ENCODE measurements around the gene POLR2A.
"Not testable (repeated sequence)": the region's sequence is repeated elsewhere in the genome, so short reads cannot be mapped to it uniquely, and the experiment has no call there.

Gene POLR2A

DNA sequence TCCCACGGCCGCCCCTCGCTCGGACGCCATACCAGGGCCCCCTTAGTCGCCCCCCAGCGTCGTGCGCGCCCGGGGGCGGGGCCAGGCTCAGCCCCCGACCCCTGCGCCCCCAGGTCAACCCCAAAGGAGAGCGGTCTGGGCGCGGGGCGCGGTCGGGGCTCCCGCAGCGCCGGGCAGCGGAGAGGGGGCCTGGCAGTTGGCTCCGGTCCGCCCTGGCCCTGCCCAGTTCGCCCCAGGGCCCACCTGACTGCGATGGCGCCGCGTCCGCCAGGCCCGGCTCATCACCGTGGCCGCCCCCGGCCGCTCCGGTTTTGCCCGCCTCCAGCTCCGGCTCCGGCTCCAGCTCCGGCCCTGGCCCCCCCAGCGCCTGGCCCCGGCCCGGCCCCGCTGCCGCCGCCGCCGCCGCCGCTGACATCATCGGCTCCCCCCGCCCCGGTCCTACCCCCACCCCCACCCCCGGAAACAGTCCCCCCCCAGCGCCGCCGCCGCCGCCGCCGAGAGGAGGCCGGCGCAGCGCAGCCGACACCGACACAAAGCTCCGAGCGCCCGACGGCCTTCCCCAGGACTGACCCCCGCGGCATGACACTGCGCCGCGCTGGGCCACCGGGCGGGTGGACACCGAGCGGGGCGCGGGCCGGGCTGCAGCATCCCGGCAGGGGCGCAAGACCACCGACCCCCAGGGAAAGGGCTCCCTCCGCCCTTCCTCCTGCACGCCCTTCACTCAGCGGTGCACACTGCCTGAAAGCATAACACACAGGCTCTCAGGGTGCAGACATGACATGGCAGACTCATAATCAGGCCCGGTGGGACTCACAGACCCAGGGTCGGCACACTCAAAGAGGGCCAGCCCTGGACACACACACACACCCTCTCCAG lies 4.7 kb upstream of the POLR2A start, which contains the start of gene ZBTB4:
Gene ZBTB4 (minus strand): TSS at position 419 of the 876 bp plus-strand sequence. CDS start 12,830 bp downstream, outside the sequence.
- DNase-seq, result peak; percentile 73

GRCh38 chr17:7480089-7480384 lies 4.1 kb upstream of the POLR2A start:
- no peak for DNase-seq

DNA sequence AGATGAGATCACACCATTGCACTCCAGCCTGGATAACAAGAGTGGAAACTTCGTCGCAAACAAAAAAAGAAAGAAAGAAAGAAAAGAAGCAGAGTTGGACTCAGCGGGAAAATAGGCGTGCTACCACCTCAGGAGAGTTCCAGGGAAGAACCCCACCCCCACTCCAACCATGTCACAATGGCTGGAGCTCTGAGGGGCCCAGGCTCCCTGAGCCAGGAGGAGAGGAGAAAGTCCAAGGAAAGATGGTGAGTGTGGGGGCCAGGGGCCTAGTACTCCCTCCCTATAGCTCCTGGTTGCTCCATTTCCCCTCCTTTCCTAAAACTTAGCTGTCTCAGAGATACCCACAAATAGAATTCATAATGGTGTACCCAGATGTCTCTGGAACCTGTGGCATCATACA lies 2.9 kb upstream of the POLR2A start, which contains the start of gene SLC35G6:
Gene SLC35G6 (plus strand): TSS at position 172 of the 400 bp plus-strand sequence. CDS start 71 bp downstream, at position 243.
- DNase-seq, result not testable (repeated sequence)

DNA sequence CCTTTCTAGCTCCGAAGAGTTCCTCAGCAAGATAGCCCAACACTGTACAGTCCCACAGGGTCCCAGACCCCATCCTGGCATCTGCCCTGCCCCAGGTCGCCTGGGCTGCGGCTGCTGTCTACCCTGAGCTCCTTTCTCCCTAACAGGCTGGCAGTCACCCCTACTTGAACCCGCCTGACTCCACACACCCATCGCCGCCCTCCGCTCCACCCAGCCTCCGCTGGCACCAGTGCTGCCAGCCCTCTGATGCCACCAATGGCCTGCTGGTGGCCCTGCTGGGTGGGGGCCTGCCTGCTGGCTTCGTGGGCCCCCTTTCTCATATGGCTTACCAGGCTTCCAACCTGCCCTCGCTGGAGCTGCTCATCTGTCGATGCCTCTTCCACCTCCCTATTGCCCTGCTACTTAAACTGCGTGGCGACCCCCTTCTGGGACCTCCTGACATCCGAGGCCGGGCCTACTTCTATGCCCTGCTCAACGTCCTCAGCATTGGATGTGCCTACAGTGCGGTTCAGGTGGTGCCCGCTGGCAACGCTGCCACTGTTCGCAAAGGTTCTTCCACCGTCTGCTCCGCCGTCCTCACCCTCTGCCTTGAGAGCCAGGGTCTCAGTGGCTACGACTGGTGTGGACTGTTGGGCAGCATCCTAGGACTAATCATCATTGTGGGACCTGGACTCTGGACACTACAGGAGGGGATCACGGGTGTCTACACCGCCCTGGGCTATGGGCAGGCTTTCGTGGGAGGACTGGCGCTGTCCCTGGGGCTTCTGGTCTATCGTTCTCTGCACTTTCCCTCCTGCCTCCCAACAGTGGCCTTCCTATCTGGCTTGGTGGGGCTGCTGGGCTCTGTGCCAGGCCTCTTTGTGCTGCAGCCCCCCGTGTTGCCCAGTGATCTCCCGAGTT lies 2.1 kb upstream of the POLR2A start:
- not testable (repeated sequence) for DNase-seq

GRCh38 chr17:7482742-7483088 lies 1.5 kb upstream of the POLR2A start:
- not testable (repeated sequence) for DNase-seq

GRCh38 chr17:7483255-7484066 lies 705 bp upstream of the POLR2A start:
- DNase-seq, result peak; percentile 96

DNA sequence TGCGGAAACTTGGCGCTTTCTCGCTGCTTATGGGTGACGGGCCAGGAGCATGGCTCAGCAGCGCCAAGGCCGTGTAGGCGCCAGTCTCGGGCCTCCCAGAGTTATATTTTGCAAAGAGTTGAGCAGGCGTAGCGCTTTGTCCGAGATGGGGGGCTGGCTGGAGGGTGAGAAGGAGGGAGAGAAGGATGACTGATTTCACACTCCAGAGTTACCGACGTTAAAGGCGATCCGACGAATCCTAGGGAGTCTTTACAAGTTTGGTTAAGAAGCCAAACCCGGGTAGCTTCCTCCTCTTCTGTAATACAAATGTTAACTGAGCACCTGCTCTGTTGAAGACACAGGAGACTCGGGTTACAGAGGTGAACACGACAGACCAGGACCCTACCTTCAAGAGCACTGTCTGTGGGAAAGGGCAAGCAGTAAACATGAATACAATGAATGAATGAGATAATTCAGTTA lies 782 bp downstream of the POLR2A start:
- no peak for DNase-seq

DNA sequence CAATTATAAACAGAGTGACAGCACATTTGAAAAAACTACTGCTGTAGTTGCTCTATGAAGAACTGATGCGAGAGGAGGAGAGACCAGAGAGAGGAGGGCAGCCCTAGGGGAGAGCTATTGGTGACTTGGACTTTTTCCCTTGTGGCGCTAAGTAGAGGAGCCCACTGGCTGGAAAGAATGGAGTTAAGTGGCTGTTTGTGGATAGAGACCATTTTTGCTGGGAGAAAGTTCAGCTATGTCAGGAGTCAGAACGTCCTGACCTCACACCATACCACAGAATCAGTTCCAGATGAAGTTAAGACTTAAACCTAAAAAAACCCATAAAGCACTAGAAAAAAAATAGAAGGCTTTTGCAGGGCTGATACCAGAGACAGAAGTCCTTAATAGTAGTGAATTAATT lies 2.0 kb downstream of the POLR2A start:
- no peak for DNase-seq

- no peak for DNase-seq
These were observed 6.0 kb downstream of the POLR2A start for GRCh38 chr17:7490144-7490543.

DNA sequence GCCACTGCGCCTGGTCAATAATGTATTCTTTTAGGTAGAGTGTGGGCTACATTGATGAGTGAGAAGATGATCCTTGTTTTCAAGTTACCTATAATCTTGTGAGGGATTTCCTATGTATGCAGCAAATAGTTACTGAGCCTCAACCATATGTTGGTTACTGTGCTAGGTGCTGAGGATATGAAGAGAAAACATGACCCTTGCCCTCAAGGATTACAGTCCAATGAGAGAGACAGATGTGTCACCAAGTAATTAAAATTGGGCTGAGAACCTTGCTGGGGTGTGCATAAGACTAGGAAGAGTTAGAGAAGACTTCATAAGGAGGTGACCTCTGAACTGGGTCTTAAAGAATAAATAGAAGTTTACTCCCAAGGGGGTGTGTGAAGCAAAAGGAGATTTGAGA lies 7.4 kb downstream of the POLR2A start:
- no peak for DNase-seq

- no peak for DNase-seq
These were observed 9.8 kb downstream of the POLR2A start for GRCh38 chr17:7493941-7494340.

DNA sequence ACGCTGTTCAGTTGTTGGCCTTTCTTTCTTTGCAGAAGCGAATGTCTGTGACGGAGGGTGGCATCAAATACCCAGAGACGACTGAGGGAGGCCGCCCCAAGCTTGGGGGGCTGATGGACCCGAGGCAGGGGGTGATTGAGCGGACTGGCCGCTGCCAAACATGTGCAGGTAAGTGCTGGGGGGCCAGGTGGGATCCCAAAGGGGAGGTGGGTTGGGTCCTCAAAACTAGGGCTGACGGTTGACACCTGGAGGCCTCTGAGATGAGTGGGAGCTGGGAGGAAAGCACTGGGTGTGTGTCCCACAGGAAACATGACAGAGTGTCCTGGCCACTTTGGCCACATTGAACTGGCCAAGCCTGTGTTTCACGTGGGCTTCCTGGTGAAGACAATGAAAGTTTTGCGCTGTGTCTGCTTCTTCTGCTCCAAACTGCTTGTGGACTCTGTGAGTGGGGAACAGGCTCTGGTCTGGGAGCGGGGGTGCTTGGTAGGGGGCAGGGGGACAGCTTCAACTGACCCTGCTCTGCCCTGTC lies 11.8 kb downstream of the POLR2A start:
- DNase-seq, result no peak

DNA sequence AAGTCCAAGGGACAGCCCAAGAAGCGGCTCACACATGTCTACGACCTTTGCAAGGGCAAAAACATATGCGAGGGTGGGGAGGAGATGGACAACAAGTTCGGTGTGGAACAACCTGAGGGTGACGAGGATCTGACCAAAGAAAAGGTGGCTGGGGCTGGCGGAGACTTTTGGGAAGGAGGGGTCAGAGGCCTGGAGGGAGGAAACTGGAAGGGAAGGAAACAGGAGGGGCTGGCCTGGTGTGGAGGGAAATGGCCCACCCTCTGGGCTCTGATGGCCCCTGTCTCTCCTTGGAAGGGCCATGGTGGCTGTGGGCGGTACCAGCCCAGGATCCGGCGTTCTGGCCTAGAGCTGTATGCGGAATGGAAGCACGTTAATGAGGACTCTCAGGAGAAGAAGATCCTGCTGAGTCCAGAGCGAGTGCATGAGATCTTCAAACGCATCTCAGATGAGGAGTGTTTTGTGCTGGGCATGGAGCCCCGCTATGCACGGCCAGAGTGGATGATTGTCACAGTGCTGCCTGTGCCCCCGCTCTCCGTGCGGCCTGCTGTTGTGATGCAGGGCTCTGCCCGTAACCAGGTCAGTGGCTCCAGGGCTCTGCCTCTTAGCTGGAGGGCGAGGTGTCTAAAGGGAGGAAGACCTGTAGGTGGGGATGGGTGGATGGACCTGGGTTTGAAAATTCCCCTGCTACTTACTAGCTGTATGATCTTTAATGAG lies 12.5 kb downstream of the POLR2A start:
- DNase-seq, result no peak

- no peak for DNase-seq
These were observed 13.1 kb downstream of the POLR2A start for GRCh38 chr17:7497228-7497627.

GRCh38 chr17:7497636-7498035 lies 13.5 kb downstream of the POLR2A start:
- no peak for DNase-seq

DNA sequence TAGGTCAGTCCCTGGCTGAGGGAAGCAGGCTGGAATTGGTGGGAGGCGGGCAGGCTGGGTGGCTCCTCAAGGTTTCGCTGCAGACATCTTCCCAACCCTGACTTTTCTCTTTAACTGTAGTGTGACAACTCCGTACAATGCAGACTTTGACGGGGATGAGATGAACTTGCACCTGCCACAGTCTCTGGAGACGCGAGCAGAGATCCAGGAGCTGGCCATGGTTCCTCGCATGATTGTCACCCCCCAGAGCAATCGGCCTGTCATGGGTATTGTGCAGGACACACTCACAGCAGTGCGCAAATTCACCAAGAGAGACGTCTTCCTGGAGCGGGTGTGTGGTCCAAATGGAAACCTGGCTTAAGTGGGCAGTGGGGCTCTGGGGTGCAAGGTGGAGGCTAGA lies 15.0 kb downstream of the POLR2A start:
- no peak for DNase-seq

DNA sequence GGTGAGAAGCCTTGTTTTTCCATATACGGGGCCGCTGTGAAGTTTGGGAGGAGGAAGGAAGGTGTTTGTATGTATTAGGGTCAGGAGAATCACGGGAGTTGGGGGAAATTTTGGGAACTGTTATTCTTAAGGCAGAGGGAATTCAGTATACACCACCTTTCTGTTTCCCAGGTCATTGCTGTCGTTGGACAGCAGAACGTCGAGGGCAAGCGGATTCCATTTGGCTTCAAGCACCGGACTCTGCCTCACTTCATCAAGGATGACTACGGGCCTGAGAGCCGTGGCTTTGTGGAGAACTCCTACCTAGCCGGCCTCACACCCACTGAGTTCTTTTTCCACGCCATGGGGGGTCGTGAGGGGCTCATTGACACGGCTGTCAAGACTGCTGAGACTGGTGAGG lies 17.6 kb downstream of the POLR2A start:
- DNase-seq, result no peak

GRCh38 chr17:7502171-7502847 lies 18.1 kb downstream of the POLR2A start:
- no peak for DNase-seq

- DNase-seq, result no peak
These were observed 18.8 kb downstream of the POLR2A start for GRCh38 chr17:7502987-7503386.

DNA sequence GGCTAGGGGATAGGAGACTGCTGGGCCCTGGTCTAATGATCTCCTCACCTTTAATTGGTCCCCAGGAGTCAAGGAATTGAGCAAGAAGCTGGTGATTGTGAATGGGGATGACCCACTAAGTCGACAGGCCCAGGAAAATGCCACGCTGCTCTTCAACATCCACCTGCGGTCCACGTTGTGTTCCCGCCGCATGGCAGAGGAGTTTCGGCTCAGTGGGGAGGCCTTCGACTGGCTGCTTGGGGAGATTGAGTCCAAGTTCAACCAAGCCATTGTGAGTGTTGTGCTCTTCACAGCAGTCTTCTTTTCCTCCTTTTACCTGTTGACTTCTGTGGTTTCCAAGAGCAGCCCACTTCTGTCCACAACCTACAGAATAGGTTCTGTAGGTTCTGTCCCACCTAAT lies 19.4 kb downstream of the POLR2A start:
- DNase-seq, result no peak

GRCh38 chr17:7508145-7508544 lies 24.0 kb downstream of the POLR2A start:
- no peak for DNase-seq
